Right renal pelvis (tissue), 4 donors: ENCODE results near the gene ADPRHL1. TPM values are rescaled to one million over a fixed set of nuclear protein-coding genes. Genes with fewer than 3 reads are reported as not detected.
"Not testable (repeated sequence)": the region's sequence is repeated elsewhere in the genome, so short reads cannot be mapped to it uniquely, and the experiment has no call there.

Experiments
- DNase-seq, 4 donors: peaks; one replicate each; pipeline ENCODE4 v3.0.0-alpha.2; 2013; ENCODE audit warnings: low read depth in 4 of 4, low spot score in 3 of 4, missing footprints in 1 of 4
- polyA plus RNA-seq, 4 donors: library from polyadenylated mRNA; unstranded; fragments of 120-200 nt; gene quantifications; one replicate each; pipeline ENCODE4 v1.2.1, GENCODE V29; 2013; ENCODE audit not compliant: insufficient read length in 4 of 4

ADPRHL1 gene
- polyA plus RNA-seq, 4 donors = 2.6 to 4.1 (median 3.7) TPM

DNA sequence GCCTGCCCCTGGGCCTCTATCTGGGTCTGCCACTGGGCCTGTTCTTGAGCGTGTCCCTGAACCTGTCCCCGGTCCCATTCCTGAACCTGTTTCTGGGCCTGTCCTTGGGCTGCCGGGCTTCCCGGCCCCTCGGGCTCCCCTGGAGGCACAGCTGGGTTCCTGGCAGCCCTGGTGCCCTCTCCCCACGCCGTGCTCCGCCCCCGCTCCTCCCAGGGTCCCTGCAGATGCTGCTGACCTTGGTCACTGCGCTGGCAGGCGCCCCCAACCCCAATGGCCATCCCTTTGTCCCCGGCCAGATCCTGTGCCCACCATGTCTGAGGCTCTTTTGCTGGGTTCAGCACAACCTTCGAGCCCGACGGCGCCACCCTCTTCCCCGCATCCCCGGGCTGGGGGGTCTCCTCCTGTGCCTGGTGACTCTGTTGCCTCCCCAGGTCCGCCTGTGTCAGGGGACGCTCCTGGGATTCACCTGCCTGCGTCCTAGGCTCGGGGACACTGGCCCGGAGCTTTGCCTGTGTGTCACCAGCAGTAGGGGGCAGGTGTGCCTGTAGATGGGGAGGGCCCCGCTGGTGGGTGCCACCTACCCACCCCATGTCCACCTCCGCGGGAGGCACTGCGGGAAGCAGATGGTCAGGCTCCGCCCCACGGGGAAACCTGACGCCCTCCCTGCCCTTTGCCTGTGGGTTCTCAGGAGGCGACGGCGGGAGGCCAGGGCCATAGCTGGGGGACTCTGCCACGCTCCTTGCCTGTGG, 48.4 kb downstream of the ADPRHL1 start:
- no peak for DNase-seq

DNA sequence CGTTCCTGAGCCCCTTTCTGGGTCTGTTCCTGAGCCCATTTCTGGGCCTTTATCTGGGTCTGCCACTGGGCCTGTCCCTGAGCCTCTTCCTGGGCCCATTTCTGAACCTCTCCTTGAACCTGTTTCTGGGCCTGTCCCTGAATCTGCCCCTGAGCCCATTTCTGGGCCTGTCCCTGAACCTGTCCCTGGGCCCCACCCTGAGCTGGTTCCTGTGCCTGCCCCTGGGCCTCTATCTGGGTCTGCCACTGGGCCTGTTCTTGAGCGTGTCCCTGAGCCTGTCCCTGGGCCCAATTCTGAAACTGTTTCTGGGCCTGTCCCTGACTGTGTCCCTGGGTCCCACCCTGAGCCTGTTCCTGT, 48.9 kb downstream of the ADPRHL1 start:
- DNase-seq = no peak

DNA sequence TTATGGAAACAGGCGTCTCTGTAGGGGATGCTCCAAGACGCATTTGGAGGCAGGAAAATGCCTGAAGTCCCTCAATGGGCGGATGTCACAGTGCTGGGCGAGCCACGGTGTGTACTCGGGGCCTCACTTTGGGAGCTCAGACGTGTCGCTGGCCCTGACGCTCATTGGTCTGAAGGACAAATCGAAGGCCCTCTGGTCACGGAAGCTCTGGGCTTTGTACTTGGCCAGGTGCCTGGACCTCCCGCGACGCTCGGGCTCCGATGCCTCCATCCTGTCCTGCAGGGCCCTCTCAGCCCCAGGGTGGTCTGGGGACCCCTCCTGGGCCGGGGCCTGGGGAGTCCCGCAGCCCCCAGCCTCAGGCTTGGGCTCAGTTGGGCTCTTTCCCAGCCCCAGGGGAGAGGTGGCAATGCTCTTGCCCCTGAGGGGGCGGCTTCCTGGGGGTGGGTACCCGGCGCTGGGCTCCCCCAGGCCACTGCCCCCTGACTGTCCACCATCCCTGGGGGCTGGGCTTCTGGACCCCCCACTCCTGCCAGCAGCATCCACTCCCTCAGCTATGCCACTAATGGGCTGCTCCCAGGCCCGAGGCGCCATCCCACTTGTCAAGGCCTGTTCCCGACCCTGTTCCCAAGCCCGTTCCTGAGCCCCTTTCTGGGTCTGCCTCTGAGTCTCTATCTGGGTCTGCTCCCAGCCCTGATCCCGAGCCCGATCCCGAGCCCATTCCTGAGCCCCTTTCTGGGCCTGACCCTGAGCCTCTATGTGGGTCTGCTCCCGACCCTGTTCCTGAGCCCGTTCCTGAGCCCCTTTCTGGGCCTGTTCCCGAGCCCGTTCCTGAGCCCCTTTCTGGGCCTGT, 49.8 kb downstream of the ADPRHL1 start:
- no peak for DNase-seq

DNA sequence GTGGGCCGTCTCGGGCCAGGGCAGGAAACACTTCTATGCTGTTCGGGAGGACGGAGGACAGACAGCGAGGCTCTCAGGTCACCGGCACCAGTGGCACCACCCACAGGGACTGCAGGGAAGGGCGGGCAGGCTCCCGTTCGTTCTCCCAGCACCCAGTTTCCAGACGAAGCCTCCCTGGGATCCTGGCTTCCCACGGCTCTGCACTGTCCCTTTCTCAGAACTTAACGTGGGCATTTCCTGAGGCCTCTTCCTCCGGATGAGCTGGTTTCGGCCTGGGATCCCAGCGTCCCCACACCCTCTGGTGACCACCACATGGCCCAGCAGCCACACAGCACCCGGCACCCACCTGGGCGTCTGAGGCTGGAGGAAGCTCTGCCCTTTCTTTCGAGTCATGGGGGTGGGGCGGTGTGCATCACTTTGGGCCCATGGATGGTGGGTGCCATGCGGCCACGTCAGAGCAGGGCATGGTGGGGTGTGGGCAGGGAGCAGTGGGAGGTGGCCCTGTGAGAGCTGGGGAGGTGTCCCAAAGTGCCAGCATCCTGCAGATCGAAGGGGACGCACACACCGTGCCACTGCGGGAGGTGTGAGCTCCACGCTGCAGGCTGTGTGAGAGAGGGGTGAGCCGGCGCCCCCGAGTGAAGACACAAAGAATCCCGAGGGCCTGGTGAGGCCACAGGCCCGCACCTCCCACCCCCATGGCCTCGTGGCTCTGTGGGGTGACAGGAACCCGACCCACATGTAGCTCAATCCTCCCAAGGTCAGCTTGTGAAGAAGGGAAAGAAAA, 50.6 kb downstream of the ADPRHL1 start:
- no peak for DNase-seq

DNA sequence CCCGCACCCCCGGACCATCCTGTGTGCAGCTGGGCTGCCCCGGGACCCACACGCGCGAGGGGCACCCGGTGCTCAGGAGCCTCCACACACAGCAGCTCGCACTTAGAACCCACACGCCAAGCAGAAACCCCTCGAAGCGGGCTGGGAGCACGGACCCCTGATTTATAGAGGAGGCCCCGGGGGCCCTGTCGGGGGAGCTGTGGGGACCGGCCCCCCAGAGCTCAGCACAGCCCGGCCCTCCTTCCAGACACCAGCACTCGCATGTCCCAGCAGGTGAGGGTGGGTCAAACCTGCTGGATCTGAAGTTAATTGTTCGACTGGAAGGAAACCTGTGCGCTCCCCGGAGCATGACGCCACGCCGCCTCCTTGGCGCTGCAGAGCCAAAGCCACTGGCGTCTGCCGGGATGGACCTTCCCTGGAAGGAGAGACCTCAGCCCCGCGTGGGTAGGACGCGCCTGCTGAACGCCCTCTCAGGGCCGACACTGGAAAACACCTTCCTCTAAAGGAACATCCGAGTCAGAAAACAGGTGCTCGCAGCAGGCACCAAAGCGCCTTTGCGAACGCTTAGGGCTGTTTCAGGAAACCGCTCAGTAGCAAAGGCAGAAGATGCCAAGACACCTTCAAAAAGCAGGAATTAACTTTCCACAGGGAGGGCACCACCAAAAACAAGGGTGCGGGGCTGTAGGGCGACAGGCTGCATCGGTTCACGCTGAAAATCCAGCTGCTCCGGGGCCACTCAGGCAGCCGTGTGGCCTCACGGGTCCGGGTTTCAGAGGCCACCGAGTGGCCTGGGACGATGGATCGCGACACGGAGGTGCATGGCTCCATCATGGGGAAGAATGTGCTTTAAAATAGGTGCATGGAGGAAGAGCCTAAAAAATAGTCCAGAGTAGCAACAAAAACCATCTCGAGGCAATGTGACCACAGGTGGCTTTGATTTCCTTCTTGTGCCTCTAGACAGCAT, 51.6 kb downstream of the ADPRHL1 start:
- DNase-seq = no peak

DNA sequence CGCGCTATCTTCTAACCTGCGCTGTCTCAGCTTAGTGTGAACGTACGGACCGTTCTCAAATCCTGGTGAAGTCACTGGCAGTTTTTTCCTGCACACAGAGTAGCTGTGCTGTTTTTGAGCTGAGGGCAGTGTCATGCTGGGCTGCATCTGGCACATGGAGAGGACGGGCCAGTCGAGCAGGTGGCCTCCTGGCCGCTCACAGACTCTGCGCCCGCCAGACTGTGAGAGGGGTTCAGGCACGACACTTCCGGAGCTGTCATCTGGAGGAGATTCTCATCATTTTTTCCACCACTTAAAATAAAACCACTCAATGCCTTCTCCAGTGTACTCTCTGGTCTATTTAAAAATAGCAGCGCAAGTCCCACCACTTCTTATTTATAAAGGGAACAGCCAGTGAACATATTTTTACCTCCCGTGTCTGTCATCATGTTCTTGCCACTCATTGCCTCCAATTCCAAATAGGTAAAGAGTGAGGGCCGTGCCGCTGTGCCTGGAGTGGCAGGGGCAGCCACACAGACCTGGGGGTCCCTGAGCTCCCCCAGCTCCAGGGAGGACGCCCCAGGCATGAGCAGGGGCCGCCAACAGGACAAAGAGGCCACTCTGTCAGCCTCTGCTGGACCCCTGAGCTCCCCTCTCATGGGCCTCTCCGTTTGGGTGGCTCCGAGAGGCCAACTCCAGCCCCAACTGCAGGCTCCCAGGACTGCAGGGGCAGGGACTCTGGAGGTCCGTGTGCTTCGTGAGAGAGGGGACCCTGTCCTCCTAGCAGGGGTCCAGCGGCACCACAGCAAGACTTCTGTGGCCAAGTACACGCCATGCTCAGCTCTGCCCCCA, 52.5 kb downstream of the ADPRHL1 start:
- no peak for DNase-seq

DNA sequence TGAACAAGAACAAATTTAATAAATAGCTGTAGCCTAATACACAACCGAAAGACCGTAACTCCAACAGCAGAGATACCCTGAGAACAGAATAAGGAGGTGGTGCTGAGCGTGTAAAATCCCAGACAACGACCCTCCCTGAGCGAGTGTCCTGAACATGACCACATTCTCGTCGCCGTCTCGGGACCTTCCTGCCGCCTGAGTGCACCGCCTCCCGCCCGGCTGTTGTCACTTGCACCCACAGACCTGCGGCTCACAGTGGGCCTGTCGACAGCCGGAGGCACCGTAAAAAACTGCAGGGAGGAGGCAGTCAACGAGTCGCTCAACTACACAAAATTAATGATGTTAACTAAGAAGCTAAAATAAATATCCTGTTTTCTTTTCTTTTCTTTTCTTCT, 53.5 kb downstream of the ADPRHL1 start:
- no peak for DNase-seq

DNA sequence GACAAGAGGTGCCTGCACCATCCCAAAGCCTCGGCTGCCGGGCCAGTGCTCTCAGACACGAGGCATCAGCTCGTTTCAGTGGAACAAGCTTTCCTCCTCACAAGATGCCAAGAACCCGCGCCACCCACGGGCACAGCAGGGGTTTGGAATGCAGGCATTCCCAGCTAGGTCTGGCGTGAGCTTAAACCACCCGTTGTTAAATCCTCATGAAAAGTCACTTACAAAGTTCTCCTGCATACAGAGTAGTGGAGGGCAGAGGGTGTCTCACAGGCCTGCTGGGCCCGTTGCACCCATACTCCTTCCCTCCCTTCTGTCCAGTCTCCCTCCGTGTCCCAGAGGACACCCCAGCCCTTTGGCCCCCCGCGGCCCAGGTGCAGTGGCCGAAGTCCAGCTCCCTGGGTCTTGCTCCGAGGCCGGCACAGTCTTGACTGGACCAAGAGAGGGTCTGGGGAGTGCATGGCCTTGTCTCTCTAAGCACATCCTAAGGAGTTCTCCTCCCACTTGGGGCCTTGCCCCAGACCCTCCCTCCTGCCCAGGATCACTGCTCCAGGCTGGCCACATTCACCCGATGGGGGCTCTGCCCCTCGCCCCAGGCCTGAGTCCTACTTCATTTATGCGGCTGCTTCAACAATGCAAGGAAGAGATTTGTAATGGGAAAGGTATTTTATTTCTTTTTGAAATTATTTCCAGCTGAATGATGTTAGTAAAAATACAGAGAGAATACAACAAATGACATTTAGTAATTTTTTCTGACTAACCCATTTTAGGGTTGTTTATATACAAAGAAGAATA, 54.1 kb downstream of the ADPRHL1 start:
- no peak for DNase-seq

DNA sequence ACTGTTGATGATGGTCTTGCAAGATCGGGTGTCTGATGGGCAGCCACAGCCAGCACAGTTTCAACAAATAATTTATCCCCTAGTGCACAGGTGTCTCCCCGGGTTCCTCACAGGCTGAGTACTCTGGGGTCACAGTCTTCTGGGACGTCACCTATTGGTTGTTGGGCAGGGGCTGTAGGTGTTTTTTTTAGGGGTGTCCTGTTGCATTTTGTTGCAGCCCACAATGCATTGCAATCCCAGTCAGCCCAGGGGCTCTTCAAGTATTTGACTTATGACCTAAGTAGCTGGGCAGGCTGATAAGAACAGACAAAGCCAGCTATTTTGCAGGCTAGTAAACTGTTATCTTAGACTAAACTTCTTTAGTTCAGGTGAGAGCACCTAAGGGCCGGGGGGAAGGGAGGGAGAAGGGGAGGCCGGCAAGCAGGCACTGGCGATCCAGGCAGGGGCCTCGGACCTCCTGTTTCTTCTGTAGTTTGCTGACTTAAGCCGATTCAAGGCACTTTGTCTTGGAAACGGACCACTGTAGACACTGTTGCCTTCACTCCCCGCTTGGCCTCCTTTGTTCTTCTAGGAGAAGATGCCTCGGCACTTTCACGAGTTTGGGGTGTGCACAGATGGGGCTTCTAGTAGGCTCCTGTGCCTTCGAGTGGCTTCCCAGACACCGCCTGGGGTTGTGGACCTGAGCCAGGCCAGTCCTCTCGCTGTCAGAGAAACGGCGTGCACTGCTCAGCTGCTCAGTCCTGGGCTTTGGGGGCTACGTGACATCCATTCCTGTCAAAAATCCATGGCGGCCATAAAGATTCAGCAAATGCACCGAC, 55.5 kb downstream of the ADPRHL1 start:
- no peak for DNase-seq

DNA sequence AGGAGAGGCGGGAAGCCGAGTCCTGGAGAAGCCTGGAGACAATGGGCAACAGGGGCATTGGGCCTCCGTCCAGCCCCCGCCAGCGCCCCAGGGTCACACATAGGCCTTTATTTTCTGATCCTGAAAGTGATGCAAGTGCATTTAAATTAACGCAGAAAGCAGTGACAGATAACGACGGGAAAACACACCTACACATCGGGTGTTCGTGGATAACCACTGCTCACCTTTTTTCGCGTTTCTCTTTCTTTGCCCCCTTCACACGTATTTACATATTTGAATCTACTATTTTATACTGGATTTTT, 59.0 kb downstream of the ADPRHL1 start:
- DNase-seq = no peak

DNA sequence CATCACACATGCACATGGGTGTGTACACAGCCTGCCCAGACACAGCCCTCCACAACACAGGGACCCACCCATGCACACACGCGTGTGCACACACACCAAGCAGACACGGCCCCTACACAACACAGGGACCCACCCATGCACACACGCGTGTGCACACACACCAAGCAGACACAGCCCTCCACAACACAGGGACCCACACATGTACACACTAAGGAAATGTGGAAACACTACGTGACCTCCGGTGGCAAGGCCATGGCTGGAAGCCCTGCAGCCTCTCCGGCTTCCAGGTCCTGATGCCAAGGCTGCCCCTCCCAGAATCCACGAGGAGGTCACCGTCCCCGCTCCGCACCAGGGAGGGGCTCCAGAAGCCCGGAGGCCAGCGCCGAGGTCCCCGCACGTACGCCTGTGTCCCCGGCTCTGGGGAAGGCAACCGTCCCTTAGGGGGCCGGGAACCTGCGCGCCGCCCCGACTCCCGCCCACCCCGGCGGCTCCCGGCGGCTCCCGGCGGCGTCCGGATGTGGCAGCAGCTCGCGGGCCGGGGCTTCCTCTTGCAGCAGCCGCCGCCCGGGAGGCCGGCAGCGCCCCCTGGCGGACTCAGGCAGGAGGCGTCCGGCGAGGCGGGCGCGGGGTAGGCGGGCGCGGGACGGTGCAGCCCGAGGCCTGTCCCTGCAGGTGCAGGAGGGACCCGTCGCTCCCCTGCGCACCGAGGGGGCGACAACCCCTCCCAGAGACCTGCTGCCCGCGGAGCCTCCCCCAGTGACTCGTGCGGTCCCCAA, 59.5 kb downstream of the ADPRHL1 start:
- DNase-seq = peak in 3 of 4 donors; percentile 60 to 65 (median 61)

DNA sequence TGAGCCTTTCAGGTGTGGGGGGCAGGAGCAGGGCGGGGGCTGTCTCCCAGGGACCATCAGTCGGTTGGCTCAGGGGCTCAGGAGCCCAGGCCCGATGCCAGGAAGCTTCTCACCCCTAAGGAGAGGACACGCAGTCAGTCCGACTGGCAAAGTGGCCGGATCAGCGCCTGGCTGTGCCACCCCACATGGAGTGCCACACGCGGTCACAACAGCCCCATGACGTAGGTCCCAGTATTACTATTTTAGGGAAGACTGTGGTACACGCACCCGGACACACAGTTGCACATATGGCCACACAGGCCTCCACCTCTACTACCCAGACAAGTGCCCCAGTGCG, 60.1 kb downstream of the ADPRHL1 start:
- no peak for DNase-seq

DNA sequence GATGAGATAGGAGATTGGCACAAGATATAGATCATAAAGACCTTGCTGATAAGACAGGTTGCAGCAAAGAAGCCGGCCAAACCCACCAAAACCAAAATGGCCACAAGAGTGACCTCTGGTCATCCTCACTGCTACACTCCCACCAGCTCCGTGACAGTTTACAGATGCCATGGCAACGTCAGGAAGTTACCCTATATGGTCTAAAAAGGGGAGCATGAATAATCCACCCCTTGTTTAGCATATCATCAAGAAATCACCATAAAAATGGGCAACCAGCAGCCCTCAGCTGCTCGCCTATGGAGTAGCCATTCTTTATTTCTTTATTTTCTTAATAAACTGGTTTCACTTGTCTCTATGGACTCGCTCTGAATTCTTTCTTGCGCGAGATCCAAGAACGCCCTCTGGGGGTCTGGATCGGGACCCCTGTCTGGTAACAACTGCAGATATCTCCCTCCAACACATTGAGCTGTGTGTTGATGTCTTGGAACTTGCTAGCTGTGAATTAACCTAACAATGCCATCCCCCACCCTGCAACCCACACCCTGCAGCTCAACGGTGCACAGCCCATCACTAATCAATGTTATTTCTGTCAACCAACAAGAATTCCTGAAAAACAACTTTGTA, 62.3 kb downstream of the ADPRHL1 start:
- DNase-seq = no peak

DNA sequence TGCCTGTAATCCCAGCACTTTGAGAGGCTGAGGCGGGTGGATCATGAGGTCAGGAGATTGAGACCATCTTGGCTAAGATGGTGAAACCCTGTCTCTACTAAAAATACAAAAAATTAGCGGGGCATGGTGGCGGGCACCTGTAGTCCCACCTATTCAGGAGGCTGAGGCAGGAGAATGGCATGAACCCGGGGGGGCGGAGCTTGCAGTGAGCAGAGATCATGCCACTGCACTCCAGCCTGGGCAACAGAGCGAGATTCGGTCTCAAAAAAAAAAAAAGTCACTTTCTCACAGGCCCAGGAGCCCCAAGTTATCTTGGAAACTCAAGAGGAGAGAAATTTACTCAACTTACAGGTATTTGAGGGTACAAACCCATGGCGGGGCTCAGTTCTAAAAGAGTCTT, 63.7 kb downstream of the ADPRHL1 start:
- DNase-seq = not testable (repeated sequence)

DNA sequence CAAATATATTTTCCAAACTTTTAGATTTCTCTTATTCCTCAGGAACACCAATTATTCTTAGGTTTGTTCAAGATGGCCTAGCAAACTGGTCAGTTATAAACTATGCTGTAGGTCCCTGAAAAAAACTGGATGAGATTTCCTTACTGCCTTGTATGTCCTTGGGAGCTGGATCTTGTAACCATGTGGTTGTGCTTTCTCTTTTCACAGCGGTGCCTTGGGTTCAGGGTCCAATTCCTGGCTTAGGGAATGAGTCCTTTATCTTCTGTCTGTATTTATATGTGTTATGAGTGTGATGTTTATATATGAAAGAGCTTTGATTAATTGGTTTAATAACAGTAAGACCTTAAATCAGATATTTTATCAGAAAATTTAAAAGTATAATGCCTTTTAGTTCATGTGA, 65.9 kb downstream of the ADPRHL1 start:
- no peak for DNase-seq

DNA sequence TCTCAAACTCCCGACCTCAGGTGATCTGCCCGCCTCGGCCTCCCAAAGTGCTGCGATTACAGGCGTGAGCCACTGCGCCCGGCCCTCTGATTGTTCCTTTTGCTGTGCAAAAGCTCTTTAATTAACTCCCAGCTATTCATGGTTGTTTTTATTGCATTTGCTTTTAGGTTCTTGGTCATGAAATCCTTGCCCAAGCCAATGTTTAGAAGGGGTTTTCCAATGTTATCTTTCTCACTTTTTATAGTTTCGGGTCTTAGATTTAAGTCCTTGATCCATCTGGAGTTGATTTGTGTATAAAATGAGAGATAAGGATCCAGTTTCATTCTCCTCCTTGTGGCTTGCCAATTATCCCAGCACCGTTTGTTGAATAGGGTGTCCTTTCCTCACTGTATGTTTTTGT, 70.2 kb downstream of the ADPRHL1 start:
- no peak for DNase-seq

DNA sequence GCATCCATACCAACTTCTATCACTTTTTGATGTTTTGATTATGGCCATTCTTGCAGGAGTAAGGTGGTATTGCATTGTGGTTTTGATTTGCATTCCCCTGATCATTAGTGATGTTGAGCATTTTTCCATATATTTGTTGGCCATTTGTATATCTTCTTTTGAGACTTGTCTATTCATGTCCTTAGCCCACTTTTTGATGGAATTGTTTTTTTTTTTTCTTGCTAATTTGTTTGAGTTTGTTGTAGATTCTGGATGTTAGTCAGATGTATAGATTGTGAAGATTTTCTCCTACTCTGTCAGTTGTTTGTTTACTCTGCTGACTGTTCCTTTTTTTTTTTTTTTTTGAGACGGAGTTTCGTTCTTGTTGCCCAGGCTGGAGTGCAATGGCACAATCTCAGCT, 70.7 kb downstream of the ADPRHL1 start:
- DNase-seq = not testable (repeated sequence)
